Motor neuron (in vitro differentiated cells): ENCODE measurements around the gene PCDHB5. TPM values are rescaled to one million over a fixed set of nuclear protein-coding genes. Genes with fewer than 3 reads are reported as not detected.
A peak's percentile ranks its signal among the peaks of the same experiment; 100 is the strongest.
"Not testable (repeated sequence)": the region's sequence is repeated elsewhere in the genome, so short reads cannot be mapped to it uniquely, and the experiment has no call there.

Experiments
- ATAC-seq, 8 experiments: fragments of 200-7000 bp; cut with Tn5 transposase; replicated peaks in 6 of 8; 2 replicates each; pipeline ENCODE4 v1.8.0; 2021; ENCODE audit warnings: mild to moderate bottlenecking in 8 of 8, moderate library complexity in 8 of 8
- H3K27ac ChIP-seq, 2 donors: fragments of 250-450 bp; sonication (Bioruptor Pico); 2 replicates each; pipeline ENCODE4 v1.9.0; 2021; ENCODE audit warnings: antibody characterized with exemption in 2 of 2, mild to moderate bottlenecking in 2 of 2, moderate library complexity in 1 of 2
- H3K4me1 ChIP-seq, 2 donors: fragments of 250-450 bp; sonication (Bioruptor Pico); replicated peaks in 1 of 2; 2 replicates each; pipeline ENCODE4 v1.6.1; 2021; ENCODE audit warnings: antibody characterized with exemption in 2 of 2, mild to moderate bottlenecking in 2 of 2, moderate library complexity in 1 of 2
- H3K4me3 ChIP-seq, 5 donors: fragments of 250-450 bp; sonication (Bioruptor Pico); 2 replicates each; pipeline ENCODE4 v1.9.0; 2021; ENCODE audit warnings: antibody characterized with exemption in 5 of 5, mild to moderate bottlenecking in 5 of 5, moderate library complexity in 4 of 5
- WGBS, 10 experiments: fragments of 450-650 bp; shearing (Covaris generic); methylation state at CpG; one replicate each; pipeline ENCODE4 v1.0.0; 2022; 5-methylcytosine and 5-hydroxymethylcytosine counted together
- in situ Hi-C, 9 experiments: fragments of 400-800 bp; cut with MboI; loops; one replicate each; pipeline ENCODE4 v1.15.0; 2021; ENCODE audit warnings: low sequenced_read_pairs in 9 of 9, low pct_unique_long_range_greater_than_20kb in 2 of 9; ENCODE audit not compliant: unreplicated experiment in 9 of 9
- total RNA-seq, 8 experiments: library from RNA; unstranded; fragments of 300-600 nt; gene quantifications; 2 replicates each; pipeline versions ENCODE4 v1.2.3 to v1.2.4, GENCODE V29; 2022

PCDHB5 gene
- total RNA-seq = 10 to 100 TPM in 3 of 8 experiments, 1 to 10 TPM in 1, under 1 TPM in 3, not detected in 1; 0.27 to 51.6 (median 8.5) TPM

- Histone ChIP-seq H3K4me1 (no peaks in the 10 kb centered on the region), H3K4me3 (peak within 1 kb of the TSS in 3 of 5 donors; percentile 33 to 66 (median 43)), H3K27ac (peak within 1 kb of the TSS in 1 of 2 donors; percentile 80)
- in situ Hi-C loops = no loop called here
- ATAC-seq = peak in 3 of 8 experiments; percentile 24 to 91 (median 34)
- WGBS, 10 experiments = 7 to 90% (median 52%) methylated on average over 5 to 20 of the region's 22 CpGs
These were observed at the start of gene PCDHB5 for GRCh38 chr5:141135030-141135717. Gene PCDHB5 (plus strand): TSS chr5:141135206. CDS start chr5:141135435, 229 bp downstream.

- peak in 6 of 8 experiments; percentile 63 to 98 (median 89) for ATAC-seq
- peak within 1 kb of the TSS; percentile 23 to 75 (median 42) for H3K4me3 ChIP-seq
- in situ Hi-C loops = loop anchor here in 2 of 9 experiments (25.0 kb wide), 1 partner anchor 468 kb away; no protein-coding TSS in a partner anchor
- peak within 1 kb of the TSS; percentile 5 to 61 for H3K27ac ChIP-seq
- no peaks in the 10 kb centered on the region for H3K4me1 ChIP-seq
- WGBS, 10 experiments = 3 to 63% (median 42%) methylated on average over 2 to 28 of the region's 29 CpGs; no CpG with 5 or more reads in 1 of the 10 experiments
These were observed 40.3 kb upstream of the PCDHB5 start, which contains the start of gene PCDHB2 for GRCh38 chr5:141094481-141095262. Gene PCDHB2 (plus strand): TSS chr5:141094615. CDS start chr5:141094791, 176 bp downstream.

GRCh38 chr5:141095263-141095641 is 39.8 kb upstream of the PCDHB5 start:
- in situ Hi-C loops = loop anchor here in 2 of 9 experiments (25.0 kb wide), 1 partner anchor 467 kb away; no protein-coding TSS in a partner anchor
- no peak overlapping the region for H3K27ac ChIP-seq
- ATAC-seq = peak in 1 of 8 experiments; percentile 26
- 10 to 93% (median 74%) methylated on average over 1 to 11 of the region's 12 CpGs; no CpG with 5 or more reads in 1 of the 10 experiments for WGBS, 10 experiments
- peak overlapping the region in 4 of 5 donors; percentile 41 to 75 (median 46) for H3K4me3 ChIP-seq
- no peaks in the 10 kb centered on the region for H3K4me1 ChIP-seq

- in situ Hi-C loops = loop anchor here in 2 of 9 experiments (25.0 kb wide), 1 partner anchor 466 kb away; no protein-coding TSS in a partner anchor
- no CpG with 5 or more reads among the region's 46 CpGs for WGBS, 10 experiments
- ATAC-seq, H3K27ac ChIP-seq, H3K4me1 ChIP-seq, H3K4me3 ChIP-seq: not testable (repeated sequence)
These were observed 38.8 kb upstream of the PCDHB5 start for GRCh38 chr5:141096181-141096580.

GRCh38 chr5:141096586-141096985 is 38.4 kb upstream of the PCDHB5 start:
- in situ Hi-C loops = loop anchor here in 2 of 9 experiments (25.0 kb wide), 1 partner anchor 466 kb away; no protein-coding TSS in a partner anchor
- not testable (repeated sequence) for H3K4me1 ChIP-seq, H3K27ac ChIP-seq, ATAC-seq, H3K4me3 ChIP-seq
- WGBS, 10 experiments = no CpG with 5 or more reads among the region's 38 CpGs

- Histone ChIP-seq H3K4me3 (no peak within 1 kb of the TSS), H3K4me1 (no peaks in the 10 kb centered on the region), H3K27ac (no peak within 1 kb of the TSS)
- ATAC-seq = peak in 1 of 8 experiments; percentile 75
- WGBS, 10 experiments = 7 to 90% (median 63%) methylated on average over 3 to 19 of the region's 19 CpGs
- in situ Hi-C loops = no loop called here
These were observed 34.7 kb upstream of the PCDHB5 start, which contains the start of gene PCDHB3 for GRCh38 chr5:141100243-141100805. Gene PCDHB3 (plus strand): TSS chr5:141100473. CDS start chr5:141100650, 177 bp downstream.

- H3K27ac ChIP-seq = no peak overlapping the region
- no peaks in the 10 kb centered on the region for H3K4me1 ChIP-seq
- H3K4me3 ChIP-seq = no peak overlapping the region
- 20 to 95% (median 83%) methylated on average over 1 to 16 of the region's 20 CpGs for WGBS, 10 experiments
- in situ Hi-C loops = no loop called here
- ATAC-seq = no peak
These were observed 33.9 kb upstream of the PCDHB5 start for GRCh38 chr5:141101059-141101458.

- in situ Hi-C loops, H3K4me3 ChIP-seq, ATAC-seq, H3K27ac ChIP-seq, H3K4me1 ChIP-seq: not testable (repeated sequence)
- WGBS, 10 experiments = 100% methylated on average over 3 of the region's 39 CpGs; no CpG with 5 or more reads in 9 of the 10 experiments
These were observed 32.9 kb upstream of the PCDHB5 start for GRCh38 chr5:141102070-141102469.

- H3K4me1 ChIP-seq, H3K4me3 ChIP-seq, in situ Hi-C loops, H3K27ac ChIP-seq, ATAC-seq: not testable (repeated sequence)
- no CpG with 5 or more reads among the region's 38 CpGs for WGBS, 10 experiments
These were observed 32.5 kb upstream of the PCDHB5 start for GRCh38 chr5:141102471-141102870.

- ATAC-seq = no peak
- H3K4me1 ChIP-seq = no peaks in the 10 kb centered on the region
- in situ Hi-C loops = no loop called here
These were observed 29.7 kb upstream of the PCDHB5 start for GRCh38 chr5:141105350-141105749.

GRCh38 chr5:141119250-141119649 is 15.8 kb upstream of the PCDHB5 start:
- H3K4me1 ChIP-seq = no peaks in the 10 kb centered on the region
- WGBS, 10 experiments = 0 to 86% (median 21%) methylated on average over 1 to 2 of the region's 2 CpGs; no CpG with 5 or more reads in 1 of the 10 experiments
- ATAC-seq = no peak
- H3K27ac ChIP-seq = no peak overlapping the region
- H3K4me3 ChIP-seq = no peak overlapping the region
- in situ Hi-C loops = no loop called here

More at GRCh38 chr5:141105350-141105749, 29.7 kb upstream of the PCDHB5 start:
- Histone ChIP-seq H3K4me3 (no peak overlapping the region), H3K27ac (no peak overlapping the region)
- WGBS, 10 experiments = 18 to 100% (median 70%) methylated on average over 1 to 2 of the region's 2 CpGs

- ATAC-seq = no peak
- Histone ChIP-seq H3K4me1 (no peaks in the 10 kb centered on the region), H3K27ac (no peak within 1 kb of the TSS), H3K4me3 (peak within 1 kb of the TSS in 3 of 5 donors; percentile 16 to 22 (median 19))
- 4 to 69% (median 38%) methylated on average over 7 to 16 of the region's 16 CpGs for WGBS, 10 experiments
- in situ Hi-C loops = no loop called here
These were observed 13.4 kb upstream of the PCDHB5 start, which contains the start of gene PCDHB4 for GRCh38 chr5:141121563-141121962. Gene PCDHB4 (plus strand): TSS chr5:141121818. CDS start chr5:141121999, 181 bp downstream.
